Left hindlimb (tissue), 1 donor: ENCODE results near the gene AMACR.
A peak's percentile ranks its signal among the peaks of the same experiment; 100 is the strongest.
"Not testable (repeated sequence)": the region's sequence is repeated elsewhere in the genome, so short reads cannot be mapped to it uniquely, and the experiment has no call there.

Source experiments
- DNase-seq: peaks from one replicate; pipeline ENCODE4 v3.0.0-alpha.2; 2018

The AMACR gene

GRCh38 chr5:34035756-34036155 lies 27.9 kb upstream of the AMACR start:
- no peak for DNase-seq

- DNase-seq, result no peak
Measured at GRCh38 chr5:34034534-34035327, 26.9 kb upstream of the AMACR start.

GRCh38 chr5:34031966-34032365 lies 24.1 kb upstream of the AMACR start:
- DNase-seq, result no peak

GRCh38 chr5:34031117-34031516 lies 23.3 kb upstream of the AMACR start:
- DNase-seq, result no peak

- DNase-seq, result not testable (repeated sequence)
Measured at GRCh38 chr5:34030585-34030984, 22.7 kb upstream of the AMACR start.

GRCh38 chr5:34030048-34030447 lies 22.2 kb upstream of the AMACR start:
- DNase-seq, result no peak

- no peak for DNase-seq
Measured at GRCh38 chr5:34028349-34028748, 20.5 kb upstream of the AMACR start.

GRCh38 chr5:34026089-34026761 lies 18.4 kb upstream of the AMACR start:
- DNase-seq, result no peak

GRCh38 chr5:34022121-34022705 lies 14.4 kb upstream of the AMACR start:
- no peak for DNase-seq

- DNase-seq, result no peak
Measured at GRCh38 chr5:34021334-34021733, 13.5 kb upstream of the AMACR start.

- no peak for DNase-seq
Measured at GRCh38 chr5:34020726-34021125, 12.9 kb upstream of the AMACR start.

- DNase-seq, result no peak
Measured at GRCh38 chr5:34017254-34017653, 9.4 kb upstream of the AMACR start.

GRCh38 chr5:34016750-34017149 lies 8.9 kb upstream of the AMACR start:
- no peak for DNase-seq

- no peak for DNase-seq
Measured at GRCh38 chr5:34016222-34016621, 8.4 kb upstream of the AMACR start.

GRCh38 chr5:34015120-34015822 lies 7.4 kb upstream of the AMACR start:
- DNase-seq, result no peak

- DNase-seq, result no peak
Measured at GRCh38 chr5:34014626-34015025, 6.8 kb upstream of the AMACR start.

GRCh38 chr5:34013547-34013946 lies 5.7 kb upstream of the AMACR start:
- DNase-seq, result no peak

GRCh38 chr5:34012791-34013190 lies 4.9 kb upstream of the AMACR start:
- DNase-seq, result peak; percentile 51

GRCh38 chr5:34011536-34011935 lies 3.7 kb upstream of the AMACR start:
- no peak for DNase-seq

- DNase-seq, result not testable (repeated sequence)
Measured at GRCh38 chr5:34010146-34010545, 2.3 kb upstream of the AMACR start.

- no peak for DNase-seq
Measured at GRCh38 chr5:34009610-34010009, 1.8 kb upstream of the AMACR start.

- no peak for DNase-seq
Measured at GRCh38 chr5:34008802-34009201, 952 bp upstream of the AMACR start.

GRCh38 chr5:34007201-34007620 lies 639 bp downstream of the AMACR start:
- DNase-seq, result no peak
